ENCODE measurements around the gene CAP2.

Gene CAP2

DNA sequence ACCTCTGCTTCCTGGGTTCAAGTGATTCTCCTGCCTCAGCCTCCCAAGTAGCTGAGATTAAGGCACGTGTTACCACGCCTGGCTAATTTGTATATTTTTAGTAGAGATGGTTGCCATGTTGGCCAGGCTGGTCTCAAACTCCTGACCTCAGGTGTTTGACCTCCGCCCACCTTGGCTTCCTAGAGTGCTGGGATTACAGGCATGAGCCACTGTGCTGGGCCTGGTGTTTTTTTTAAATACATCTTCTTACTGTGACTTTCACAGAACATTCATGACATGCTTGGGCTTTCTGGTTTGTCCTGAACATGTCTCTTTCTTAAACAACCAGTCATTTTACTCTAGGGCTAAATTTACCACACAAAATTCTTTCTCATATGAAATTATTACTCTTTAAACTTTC, 172.0 kb downstream of the CAP2 start:
- H3K27me3 ChIP-seq (ENCODE audit: insufficient read depth, low read length, poor library complexity), result no peaks in the 10 kb centered on the region
- no peaks in the 10 kb centered on the region for H3K79me2 ChIP-seq (ENCODE audit: insufficient read depth, low read length)
- no peak overlapping the region for H3K27ac ChIP-seq (ENCODE audit: low read length)
- no peak overlapping the region for H2AFZ ChIP-seq (ENCODE audit: low read depth, low read length)
- H3K9me3 ChIP-seq (ENCODE audit: insufficient read depth, low read length, severe bottlenecking), result peaks cover 17% of the 10 kb centered on the region
- H3K4me3 ChIP-seq (ENCODE audit: low read depth in 1 of 2, low read length in 2 of 2), result no peak overlapping the region
- no peaks in the 10 kb centered on the region for H4K20me1 ChIP-seq (ENCODE audit: insufficient read depth, low read length)
- H3K36me3 ChIP-seq (ENCODE audit: insufficient read depth, low read length), result no peaks in the 10 kb centered on the region
- no peaks in the 10 kb centered on the region for H3K4me1 ChIP-seq (ENCODE audit: insufficient read depth, low read length)
- no peak overlapping the region for H3K4me2 ChIP-seq (ENCODE audit: insufficient read depth, low read length)
- ATAC-seq (ENCODE audit: insufficient read depth, low read depth) (no peak), DNase-seq (no peak)
- no peak overlapping the region for H3K9ac ChIP-seq (ENCODE audit: low read depth, low read length)
- TF ChIP-seq CTCF (IDR thresholded peaks at IDR 0.05; ENCODE audit: borderline replicate concordance, extremely low read depth, low read length, poor library complexity, severe bottlenecking) (no peak), EZH2 (IDR thresholded peaks at IDR 0.05; ENCODE audit: borderline replicate concordance, low read depth, low read length, severe bottlenecking) (no peak)

DNA sequence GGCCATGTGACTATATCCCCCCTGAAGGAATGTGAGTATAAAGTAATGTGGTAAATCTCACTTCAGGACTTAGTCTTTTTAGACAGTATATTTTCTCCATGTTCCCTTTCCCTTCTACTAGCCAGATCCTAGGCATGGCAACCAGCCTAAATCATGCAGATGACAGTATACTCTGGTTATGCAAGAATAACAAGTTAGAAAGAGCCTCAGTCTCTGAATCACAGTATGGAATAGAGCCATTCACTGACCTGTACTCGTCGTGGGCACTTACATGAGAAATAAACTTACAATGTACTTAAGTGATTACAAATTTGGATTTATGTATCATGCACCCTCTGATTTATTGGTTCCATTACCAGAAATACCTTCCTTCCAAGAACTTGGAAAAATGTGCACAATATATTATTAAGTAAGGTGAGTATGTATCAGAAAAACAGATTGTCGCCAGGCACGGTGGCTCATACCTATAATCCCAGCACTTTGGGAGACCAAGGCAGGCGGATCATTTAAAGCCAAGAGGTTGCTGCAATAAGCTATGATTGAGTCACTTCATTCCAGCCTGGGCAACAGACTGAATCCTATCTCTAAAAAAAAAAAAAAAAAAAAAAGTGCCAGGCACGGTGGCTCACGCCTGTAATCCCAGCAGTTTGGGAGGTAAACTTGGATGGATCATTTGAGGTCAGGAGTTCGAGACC, 181.6 kb downstream of the CAP2 start:
- Histone ChIP-seq H3K9ac (ENCODE audit: low read depth, low read length) (no peak overlapping the region), H3K27me3 (ENCODE audit: insufficient read depth, low read length, poor library complexity) (no peaks in the 10 kb centered on the region), H3K79me2 (ENCODE audit: insufficient read depth, low read length) (no peaks in the 10 kb centered on the region), H2AFZ (ENCODE audit: low read depth, low read length) (no peak overlapping the region), H3K4me2 (ENCODE audit: insufficient read depth, low read length) (no peak overlapping the region), H3K27ac (ENCODE audit: low read length) (no peak overlapping the region), H3K4me3 (ENCODE audit: low read depth in 1 of 2, low read length in 2 of 2) (no peak overlapping the region), H3K9me3 (ENCODE audit: insufficient read depth, low read length, severe bottlenecking) (peaks cover 3% of the 10 kb centered on the region), H4K20me1 (ENCODE audit: insufficient read depth, low read length) (no peaks in the 10 kb centered on the region), H3K4me1 (ENCODE audit: insufficient read depth, low read length) (no peaks in the 10 kb centered on the region), H3K36me3 (ENCODE audit: insufficient read depth, low read length) (no peaks in the 10 kb centered on the region)
- TF ChIP-seq EZH2 (IDR thresholded peaks at IDR 0.05; ENCODE audit: borderline replicate concordance, low read depth, low read length, severe bottlenecking), result no peak
- TF ChIP-seq CTCF (IDR thresholded peaks at IDR 0.05; ENCODE audit: borderline replicate concordance, extremely low read depth, low read length, poor library complexity, severe bottlenecking), result no peak
- DNase-seq (no peak), ATAC-seq (ENCODE audit: insufficient read depth, low read depth) (no peak)

DNA sequence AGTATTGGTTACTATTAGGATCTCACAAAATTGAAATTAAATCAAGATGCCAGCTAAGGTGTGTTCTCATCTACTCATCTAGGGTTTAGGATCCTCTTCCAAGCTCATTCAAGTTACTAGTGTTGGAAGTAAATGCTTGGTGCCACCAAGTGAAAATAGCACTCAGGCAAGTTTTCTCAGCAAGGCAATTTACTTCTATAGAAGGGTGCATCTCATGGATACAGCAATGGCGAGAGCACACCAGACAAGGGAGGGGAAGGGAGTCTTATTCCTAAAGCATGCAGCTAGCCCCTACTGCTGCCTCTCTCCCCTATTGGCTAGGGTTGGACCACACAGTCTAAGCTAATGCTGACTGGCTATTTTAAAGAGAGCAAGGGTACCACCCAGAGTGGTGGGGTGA, 183.7 kb downstream of the CAP2 start:
- Histone ChIP-seq H3K4me2 (ENCODE audit: insufficient read depth, low read length) (no peak overlapping the region), H2AFZ (ENCODE audit: low read depth, low read length) (no peak overlapping the region), H3K27me3 (ENCODE audit: insufficient read depth, low read length, poor library complexity) (no peaks in the 10 kb centered on the region), H3K36me3 (ENCODE audit: insufficient read depth, low read length) (no peaks in the 10 kb centered on the region), H3K4me1 (ENCODE audit: insufficient read depth, low read length) (no peaks in the 10 kb centered on the region), H3K9me3 (ENCODE audit: insufficient read depth, low read length, severe bottlenecking) (peaks cover 3% of the 10 kb centered on the region), H3K4me3 (ENCODE audit: low read depth in 1 of 2, low read length in 2 of 2) (no peak overlapping the region), H3K9ac (ENCODE audit: low read depth, low read length) (no peak overlapping the region), H4K20me1 (ENCODE audit: insufficient read depth, low read length) (no peaks in the 10 kb centered on the region), H3K79me2 (ENCODE audit: insufficient read depth, low read length) (no peaks in the 10 kb centered on the region), H3K27ac (ENCODE audit: low read length) (no peak overlapping the region)
- TF ChIP-seq EZH2 (IDR thresholded peaks at IDR 0.05; ENCODE audit: borderline replicate concordance, low read depth, low read length, severe bottlenecking) (no peak), CTCF (IDR thresholded peaks at IDR 0.05; ENCODE audit: borderline replicate concordance, extremely low read depth, low read length, poor library complexity, severe bottlenecking) (no peak)
- ATAC-seq (ENCODE audit: insufficient read depth, low read depth) (no peak), DNase-seq (no peak)
